ENCODE results near the gene MRPL9.

MRPL9 gene

DNA sequence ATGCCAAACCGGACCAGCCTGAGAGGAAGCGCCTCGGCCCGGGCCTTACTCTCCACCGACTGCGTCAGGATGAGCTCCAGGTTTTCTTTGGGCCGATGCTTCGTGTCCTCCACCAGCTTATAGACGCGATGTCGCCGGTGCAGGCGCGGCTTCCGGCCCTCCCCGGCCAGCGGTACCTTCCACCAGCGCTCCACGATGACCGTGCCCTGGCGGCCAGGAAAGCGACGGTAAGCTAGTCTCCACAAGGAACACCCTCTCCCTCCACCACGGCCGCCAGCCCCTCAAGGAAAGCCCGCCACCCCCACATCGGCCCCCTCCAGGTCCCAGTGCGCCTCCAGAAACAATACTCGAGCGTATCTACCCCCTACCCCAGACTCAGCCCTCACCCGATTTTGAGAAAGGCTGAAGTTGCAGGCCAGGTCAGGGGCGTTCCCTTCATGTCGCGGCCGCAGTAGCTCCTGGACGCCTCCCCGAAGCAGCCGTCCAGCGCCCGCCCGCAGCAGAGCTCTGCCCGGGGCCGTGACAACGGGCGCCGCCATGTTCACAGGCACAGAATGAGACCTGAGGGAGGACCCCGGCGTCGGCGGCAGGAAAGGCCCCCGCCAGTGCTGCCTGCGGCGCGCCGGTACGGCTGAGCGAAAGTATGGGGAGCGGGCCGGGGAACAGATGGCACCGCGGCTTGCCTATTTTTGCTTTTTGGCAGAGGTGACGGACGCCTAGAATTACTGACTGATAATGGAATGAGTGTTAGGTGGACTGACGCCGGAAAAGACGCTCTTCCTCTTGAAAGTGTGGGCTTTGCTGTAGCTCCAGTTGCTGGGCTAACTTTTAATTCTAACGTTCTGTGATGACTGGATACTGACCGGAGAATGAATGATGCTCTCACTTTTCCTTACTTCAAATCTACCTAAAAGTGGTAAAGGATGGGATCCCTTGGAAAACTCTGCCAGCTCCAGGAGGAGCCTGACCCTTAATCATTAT, at the start of gene MRPL9:
Gene MRPL9 (minus strand): TSS at position 556 of the 981 bp plus-strand sequence. CDS start 17 bp downstream, at position 539.
- DNase-seq: peak; percentile 94

DNA sequence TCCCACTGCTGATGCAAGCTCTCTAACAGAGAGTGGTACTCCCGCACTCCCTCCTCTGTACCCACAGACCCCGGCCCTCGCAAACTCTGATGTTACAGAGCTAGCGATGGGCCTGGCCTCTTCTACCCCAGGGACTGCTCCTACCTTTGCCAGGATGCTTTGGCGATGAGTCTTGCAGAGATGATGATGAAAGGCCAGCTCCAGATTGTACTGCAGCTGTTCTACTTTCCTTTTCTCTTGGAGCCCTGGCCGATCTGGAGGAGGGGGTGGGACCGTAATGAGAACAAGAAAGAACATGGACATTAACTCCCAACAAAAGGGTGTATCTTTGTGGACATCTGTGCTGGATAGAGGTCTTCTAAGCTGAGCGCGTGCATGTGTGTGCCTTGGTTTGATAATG, 47.9 kb upstream of the MRPL9 start:
- no peak for DNase-seq

DNA sequence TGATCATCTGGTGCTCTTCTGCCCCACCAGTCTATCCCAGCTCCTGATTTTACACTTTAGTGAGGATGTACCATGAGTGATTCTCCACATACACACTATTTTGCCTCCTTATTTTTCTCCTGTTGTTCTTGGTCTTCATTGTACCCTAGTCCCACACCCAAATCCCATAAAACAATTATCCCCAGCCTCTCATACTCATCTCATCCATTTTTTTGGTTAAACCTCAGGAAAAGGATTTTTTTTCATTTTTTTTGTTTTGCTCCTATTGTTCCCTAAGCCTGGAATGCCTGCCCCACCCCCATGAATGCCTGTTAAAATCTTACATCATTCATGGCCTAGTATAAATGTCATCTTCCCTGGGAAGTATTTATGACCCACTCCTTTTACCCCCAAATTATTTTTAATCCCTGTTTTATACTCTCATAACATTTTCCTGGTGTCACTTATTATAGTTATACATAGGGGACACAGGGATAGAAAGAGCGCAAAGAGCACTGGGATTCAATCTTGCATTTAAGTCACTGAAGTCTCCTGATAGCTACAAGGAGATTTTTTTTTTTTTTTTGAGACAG, 46.8 kb upstream of the MRPL9 start:
- DNase-seq: no peak

DNA sequence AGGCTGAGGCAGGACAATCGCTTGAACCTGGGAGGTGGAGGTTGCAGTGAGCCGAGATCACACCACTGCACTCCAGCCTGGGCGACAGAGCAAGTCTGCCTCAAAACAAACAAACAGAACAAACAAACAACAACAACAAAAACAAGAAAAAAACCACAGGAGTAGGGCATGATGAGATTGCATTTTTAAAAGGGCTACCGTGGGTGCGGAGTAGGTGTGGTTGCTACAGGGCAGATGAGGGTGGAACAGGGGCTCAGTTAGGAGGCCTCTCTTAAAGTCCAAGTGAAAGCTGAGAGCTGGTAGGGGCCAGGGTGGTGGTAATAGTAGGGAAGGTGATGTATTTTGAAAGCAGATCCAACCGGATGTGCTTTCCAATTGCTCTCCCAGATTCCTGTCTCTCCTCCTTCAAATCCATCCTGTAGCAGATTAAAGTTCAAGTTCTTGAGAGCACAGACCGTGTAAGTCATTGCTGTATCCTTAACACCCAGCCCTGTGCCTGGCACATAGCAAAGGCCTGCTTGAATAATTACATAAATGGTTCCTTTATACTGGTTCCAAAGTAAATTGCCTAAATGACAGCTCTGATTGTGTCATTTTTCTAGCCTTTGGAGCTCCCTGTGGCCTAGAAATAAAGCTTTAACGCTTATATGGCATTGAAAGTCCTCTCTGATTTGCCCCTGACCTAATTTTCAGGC, 46.1 kb upstream of the MRPL9 start:
- no peak for DNase-seq

DNA sequence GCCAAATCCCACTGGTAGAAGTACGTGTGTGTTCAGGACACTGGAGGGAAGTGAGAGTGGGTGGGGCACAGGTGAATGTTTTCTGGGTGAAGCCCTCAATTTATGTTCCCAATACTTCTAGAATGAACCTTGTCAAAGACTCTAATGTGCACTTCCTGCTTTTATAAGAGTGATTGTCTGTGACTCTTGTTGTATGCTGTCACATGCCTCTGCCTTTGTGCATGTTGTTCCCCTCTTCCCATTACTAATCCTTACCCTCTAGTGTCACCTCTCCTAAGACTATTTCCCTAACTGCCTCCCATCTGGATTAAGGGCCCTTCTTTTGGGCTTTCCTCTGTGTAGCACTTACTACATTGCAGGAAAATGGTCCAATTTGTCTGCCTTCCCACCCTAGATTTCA, 44.5 kb upstream of the MRPL9 start:
- DNase-seq: no peak

DNA sequence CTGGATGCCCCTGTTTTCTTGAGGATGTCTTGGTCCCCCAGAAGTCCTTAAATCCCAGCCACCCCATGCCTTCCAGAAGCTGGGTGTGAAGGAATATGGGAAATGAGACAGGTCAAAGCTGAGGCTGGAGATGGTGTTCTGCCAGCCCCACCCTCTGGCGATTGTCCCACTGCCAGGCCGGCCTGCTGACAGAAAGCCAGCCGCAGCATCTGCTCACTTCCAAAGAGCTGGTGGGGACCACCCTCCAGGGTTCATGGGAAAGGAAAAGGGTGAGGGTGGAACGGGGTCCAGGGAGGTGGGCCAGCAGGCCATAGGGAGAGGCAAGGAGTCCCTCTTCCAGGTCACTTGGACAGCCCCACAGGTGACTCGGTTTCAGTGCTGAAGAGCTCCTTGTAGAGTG, 43.8 kb upstream of the MRPL9 start:
- no peak for DNase-seq

DNA sequence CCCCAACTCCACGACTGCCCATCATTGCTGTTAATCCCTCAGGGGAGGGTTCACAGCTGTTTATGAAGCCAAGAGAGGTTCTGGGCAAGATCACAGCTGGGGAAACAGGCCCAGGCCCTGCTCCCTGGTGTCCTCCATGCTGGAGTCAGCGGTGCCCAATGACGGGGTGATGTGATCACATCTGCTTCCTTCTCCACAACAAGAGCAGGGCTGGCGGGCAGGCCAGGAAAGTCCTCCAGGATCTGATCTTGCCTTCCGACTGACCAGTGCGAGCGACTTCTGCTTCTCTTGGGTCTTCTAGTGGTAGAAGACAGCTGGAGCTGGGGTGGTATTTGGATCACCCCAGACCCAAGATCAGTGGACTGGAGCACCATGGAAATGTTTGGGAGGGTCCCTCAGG, 42.9 kb upstream of the MRPL9 start:
- DNase-seq: no peak

DNA sequence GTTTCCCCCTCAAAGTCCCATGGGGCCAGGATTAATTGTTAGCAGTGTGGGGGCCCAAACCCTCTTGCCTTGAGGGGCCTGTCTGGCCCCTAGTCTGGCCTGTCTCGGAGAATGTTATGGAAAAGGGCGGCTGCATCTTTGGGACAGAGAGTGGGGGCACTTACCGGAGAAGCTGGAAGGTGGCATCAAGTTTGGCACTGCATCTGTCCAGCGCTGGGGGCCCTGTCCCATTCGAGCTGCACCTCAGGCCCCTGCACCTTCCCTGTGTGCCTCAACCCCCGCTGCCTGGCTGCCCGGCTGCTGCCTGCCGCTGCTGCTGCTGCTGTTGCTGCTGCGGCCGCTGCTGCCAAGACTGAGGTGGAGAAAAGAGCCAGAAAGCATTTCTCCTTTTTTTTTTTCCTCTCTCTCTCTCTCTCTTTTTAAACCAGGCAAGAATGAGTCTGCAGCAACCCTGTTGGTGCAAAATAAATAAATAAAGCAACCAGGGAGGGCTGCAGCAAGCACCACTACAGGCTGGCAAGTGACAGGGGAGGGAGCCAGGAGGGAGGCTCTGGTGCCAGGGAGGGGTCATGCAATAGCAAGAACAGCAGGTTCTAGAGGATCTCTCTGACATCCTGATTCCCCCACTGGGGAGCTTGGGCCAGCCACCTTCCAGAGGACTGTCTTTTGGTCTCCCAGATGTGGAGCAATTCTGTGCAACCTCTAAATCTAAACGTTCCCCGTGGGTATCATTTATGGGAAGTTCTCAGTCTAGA, 41.9 kb upstream of the MRPL9 start, which contains the start of gene LINGO4:
Gene LINGO4 (minus strand): TSS at position 354 of the 755 bp plus-strand sequence. CDS start 2,715 bp downstream, outside the sequence.
- DNase-seq: no peak

DNA sequence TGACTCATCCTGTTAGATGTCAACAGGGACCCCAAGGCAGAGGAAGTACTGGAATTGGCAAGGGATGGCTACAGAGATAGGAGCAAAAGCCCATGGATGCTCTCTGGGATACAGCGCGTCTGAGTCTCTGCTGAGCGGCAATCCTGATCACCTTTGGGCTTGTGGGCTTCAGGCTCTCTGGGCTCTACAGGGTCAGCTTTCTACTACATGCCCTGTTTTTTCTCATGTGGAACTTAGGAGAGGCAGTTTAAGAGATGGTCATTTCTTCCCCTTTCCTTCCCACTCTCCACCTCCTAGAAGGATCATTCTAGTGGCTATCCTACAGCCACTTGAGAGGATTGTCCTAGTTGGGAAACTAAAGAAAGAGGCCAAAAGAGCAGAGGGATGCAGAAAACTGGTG, 40.6 kb upstream of the MRPL9 start:
- no peak for DNase-seq

DNA sequence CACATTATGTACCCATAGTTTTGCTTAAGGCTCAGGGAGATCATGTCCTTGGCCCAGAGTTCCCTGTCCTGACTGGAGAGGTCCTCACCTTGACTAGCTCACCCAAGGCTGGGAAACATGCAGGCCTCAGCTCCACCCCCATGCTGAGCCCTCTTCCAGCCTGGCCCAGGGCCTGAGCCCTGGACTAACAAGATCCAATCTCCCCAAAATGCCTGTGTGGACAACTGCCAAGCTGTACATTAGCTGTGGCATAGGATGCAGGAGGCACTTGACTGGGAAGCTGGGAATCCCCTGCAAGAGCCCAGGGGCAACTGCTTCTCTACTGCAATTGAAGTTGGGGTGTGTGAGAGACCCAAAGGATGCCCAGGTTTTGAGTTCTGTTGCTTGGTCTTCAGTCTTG, 39.9 kb upstream of the MRPL9 start:
- no peak for DNase-seq

DNA sequence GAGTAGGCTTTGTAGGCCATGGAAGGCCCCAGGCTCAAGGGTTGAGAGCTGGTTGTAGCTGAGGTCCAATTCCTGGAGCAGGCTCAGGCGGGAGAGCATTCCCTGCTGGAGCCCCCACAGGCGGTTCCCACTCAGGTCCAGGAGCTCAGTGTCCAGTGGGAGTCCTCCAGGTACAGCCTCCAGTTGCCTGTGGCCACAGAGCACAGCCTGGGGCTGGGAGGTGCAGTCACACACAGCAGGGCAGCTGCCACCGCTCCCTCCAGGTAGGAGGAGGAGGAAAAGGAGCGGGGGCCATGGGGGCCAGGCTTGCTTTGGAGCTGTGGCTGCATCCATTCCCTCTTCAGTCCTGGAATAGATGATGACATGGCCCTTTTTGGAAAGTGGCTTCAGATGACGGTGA, 39.1 kb upstream of the MRPL9 start:
- no peak for DNase-seq

DNA sequence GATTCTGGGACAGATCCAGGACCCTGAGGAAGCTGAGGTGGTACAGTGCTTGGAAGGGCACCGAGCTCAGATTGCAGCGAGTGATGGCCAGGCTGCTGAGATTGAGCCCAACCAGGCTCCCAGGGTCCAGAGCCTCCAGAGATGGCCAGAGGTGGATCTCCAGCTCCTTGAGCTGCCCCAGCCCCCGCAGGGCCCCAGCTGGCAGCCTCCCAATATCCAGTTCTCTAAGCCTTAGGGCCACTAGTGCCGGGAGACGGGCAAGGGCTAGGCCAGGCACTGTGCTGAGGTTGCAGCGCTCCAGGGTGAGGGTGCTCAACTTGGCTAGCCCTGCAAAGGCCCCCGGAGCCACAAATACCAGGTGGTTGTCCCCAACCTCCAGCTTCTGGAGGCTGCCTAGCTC, 38.5 kb upstream of the MRPL9 start:
- DNase-seq: no peak

DNA sequence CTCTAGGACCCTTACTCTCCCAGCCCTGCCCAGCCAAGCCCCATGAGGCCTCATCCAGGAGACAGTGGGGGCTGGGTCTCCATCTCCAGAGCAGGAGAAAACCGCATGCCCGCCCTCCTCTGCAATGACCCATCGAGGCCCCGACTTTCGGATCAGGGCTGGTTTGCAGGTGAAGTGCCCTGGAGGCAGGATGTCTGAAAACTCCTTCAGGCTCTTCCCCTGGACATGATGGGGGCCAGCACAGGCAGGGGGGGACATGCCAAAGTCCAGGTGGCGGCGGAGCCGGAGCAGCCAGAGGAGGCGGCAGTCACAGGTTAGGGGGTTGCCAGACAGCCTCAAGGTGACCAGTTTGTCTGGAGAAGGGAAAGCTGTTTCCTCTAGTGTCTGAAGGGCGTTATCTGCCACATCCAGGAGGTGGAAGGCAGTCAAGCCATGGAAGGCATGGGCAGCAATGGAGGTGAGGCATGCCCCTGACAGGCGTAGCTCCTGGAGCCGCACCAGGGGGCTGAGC, 38.1 kb upstream of the MRPL9 start:
- DNase-seq: no peak

DNA sequence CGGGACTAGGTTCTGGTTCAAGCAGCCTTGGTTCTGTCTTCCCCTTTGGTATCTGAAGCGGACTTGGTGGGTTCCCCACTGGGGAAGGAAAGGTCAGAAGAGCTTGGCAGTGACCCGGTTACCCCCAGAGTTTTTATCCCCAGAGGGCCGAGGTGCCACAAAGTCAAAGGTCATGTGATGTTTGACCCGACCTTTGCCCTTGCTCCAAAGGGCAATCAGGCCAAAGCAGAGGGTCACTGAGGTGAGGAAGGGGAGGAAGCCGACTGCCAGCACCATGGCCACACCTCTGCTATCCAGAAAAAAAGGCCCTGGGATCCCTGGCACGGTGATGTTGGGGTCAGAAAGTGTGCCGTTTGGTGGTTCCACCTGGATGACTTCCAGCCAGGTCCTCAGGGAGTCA, 37.5 kb upstream of the MRPL9 start:
- no peak for DNase-seq

DNA sequence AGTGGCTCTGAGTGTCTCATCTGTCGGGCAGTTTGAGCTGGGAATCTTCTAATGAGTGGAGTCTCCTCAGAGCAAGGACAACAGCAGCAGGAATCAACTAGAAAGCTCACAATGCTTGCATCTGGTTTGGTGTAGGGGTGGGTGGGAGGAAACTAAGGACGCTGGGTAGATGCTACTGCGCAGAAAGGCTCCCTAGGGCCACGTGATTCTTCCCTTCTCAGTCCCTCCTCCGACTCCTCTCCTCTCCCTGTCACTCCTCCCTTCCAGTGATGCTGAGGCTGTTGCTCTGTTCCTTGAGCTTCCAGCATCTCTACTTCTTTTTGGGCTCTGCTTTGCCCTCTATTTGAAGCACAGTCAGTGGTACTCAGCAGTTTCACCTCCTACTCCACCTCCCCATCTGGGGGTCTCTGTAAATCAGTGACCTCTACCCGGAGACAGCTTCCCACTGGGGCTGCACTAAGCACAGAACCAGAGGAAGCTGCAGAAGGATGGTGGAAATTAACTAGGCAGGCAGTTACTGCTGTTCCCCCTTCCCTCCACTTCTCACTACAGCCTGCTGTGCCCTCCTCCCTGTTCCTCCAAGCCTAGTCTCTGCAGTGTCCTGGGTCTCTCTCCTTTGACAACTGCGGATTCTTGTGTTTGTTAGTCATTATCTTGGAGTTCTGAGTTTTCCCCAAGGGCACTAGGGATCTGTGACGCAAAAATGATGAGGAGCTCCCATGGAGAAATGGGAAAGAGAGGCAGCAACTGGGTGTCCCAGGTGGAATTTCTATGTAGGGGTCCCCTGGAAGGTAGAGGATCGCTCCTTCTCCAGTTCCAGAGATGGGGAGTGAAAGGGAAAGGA, 36.1 kb upstream of the MRPL9 start:
- DNase-seq: no peak

DNA sequence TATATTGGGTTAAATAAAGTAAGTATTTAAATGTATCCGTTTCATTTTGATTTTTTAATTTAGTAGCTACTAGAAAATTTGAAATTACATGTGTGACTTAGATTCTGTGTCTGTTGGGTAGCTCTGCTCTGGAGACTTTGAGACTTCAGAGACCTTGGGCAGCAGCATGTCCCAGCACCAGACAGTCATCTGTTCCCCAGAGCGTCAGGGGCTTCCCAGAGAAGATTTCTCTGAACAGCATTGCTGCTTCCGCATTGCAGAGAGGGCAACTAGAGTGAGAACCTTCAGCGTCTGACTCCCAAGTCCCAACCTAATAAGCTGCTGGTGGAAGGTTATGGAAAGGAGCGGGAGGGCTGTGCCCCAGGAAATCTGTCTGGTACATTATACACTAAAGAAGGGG, 35.3 kb upstream of the MRPL9 start:
- DNase-seq: no peak

DNA sequence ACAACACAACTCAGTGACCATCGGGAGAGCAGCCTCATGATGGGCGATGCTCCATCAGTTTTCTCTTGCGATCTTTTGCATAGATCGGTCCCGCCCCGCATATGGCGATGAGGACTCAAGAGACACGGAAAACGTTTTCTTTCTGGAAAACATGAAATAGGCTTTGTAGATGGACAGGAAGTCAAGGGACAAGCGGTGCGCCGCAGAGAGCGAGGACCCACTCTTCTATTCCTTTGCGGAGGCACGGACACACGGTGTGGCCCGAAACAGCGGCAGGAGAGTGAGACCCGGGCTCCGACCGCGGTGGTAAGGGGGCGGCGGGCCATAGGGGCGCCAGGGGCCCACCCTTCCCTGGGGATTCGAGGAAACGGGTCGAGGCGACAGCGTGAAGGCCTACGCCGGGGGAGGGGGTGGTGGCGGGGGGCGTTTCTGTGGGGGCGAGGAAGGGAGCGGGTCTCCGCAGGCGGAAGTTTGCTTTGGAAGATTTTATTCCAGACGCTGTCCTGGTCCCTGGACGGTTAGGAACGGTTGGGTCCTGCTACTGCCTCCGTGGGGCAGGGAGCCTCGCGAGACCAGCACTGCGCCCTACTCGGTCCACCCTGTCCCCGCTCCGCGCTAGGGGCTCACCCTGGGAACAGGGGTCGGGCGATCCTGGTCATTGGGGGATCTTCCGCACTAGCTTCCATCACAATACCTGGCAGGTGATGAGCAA, 27.8 kb upstream of the MRPL9 start:
- DNase-seq: peak; percentile 15

DNA sequence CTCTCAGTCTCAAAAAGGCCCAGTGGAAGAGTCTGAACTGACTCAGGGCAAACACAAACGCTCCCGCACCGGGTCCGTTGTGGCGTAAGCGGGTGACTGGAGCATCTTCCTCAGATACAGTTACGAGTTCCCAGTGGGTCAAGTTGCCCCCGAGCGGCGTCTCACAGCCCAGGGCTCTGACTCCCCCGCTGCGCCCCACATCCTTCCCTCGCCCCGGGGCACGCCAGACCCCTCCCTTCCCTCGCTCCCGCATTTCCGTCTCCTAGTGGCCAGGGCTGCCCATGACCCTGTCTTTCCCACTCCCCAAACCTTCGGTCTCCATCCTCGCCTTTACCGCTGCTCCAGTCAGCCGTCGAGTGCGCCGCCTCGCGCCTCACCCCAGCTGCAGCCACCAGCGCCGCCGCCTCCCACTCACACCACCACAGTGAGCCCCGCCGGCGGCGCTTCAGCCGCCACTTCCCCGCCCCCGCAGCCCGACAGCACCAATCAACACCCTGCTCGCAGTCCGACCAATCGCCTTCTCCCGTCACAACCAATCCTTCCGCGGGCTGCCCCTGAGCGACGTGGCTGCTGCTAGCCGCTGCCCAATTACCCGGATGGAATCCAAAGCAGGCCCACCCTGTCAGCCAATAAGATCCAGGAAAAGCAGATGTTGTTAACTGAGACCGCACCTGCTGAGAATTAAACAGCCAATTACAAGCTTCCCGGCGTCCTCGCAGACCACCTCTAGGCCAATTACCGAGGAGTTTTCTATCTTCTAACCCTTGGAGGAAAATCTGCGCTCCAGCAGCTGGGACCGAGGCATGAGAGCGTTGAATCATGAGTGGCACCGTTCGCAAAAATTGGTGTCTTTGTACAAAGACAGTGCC, 27.0 kb upstream of the MRPL9 start, which contains the start of gene TDRKH:
Gene TDRKH (minus strand): TSS at position 430 of the 869 bp plus-strand sequence. CDS start 7,478 bp downstream, outside the sequence.
- DNase-seq: peak; percentile 99

DNA sequence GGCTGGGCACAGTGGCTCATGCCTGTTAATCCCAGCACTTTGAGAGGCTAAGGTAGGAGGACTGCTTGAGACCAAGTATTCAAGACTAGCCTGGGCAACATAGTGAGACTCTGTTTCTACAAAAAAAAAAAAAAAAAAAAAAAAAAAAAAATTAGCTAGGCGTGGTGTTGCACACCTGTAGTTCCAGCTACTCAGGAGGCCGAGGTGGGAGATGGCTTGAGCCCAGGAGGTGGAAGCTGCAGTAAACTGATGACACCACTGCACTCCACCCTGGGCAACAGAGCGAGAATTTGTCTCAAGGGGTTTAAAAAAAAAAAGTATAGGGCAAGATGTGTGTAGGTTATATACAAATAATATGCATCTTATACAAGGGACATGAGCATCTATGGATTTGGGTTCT, 24.4 kb upstream of the MRPL9 start:
- DNase-seq: no peak

DNA sequence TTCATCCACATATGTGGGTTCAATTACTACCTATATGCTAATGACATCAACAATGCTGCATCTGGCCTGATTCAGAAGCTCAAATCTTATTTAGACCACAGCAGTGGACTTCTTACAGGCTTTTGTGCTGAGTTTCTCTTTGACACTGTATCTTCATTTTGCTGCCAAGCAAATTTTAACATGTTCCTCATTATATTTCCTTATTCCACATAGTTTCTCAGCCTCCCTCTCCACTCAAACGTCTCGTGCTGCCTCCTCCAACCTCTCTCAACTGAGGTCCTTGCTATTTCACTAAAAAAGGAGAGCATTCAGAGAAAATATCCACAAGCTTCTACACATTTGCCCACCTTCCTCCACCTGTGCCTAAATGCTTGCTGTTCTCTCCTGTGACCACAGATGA, 20.5 kb upstream of the MRPL9 start:
- no peak for DNase-seq
